Type B pancreatic cell (in vitro differentiated cells): ENCODE measurements around the gene XYLT1. TPM values are rescaled to one million over a fixed set of nuclear protein-coding genes. Genes with fewer than 3 reads are reported as not detected.

ENCODE experiments used
- DNase-seq: peaks from one replicate; pipeline ENCODE4 v3.0.0; 2021; ENCODE audit warnings: mixed read lengths; ENCODE audit not compliant: unreplicated experiment; ENCODE audit errors: extremely low spot score
- H3K27ac Mint-ChIP-seq: 2 replicates; pipeline ENCODE4 v1.8.0; 2021; ENCODE audit warnings: mild to moderate bottlenecking, mixed read lengths
- H3K27me3 Mint-ChIP-seq: 2 replicates; pipeline ENCODE4 v1.8.0; 2021; ENCODE audit warnings: mixed read lengths
- H3K36me3 Mint-ChIP-seq: 2 replicates; pipeline ENCODE4 v1.8.0; 2021; ENCODE audit warnings: mixed read lengths
- H3K4me1 Mint-ChIP-seq: one replicate; pipeline ENCODE4 v1.8.0; 2021; ENCODE audit warnings: mixed read lengths; ENCODE audit not compliant: unreplicated experiment
- H3K4me3 Mint-ChIP-seq: 2 replicates; pipeline ENCODE4 v1.8.0; 2021; ENCODE audit warnings: mild to moderate bottlenecking, mixed read lengths
- H3K9me3 Mint-ChIP-seq: 2 replicates; pipeline ENCODE4 v1.8.0; 2021; ENCODE audit warnings: mixed read lengths
- CTCF ChIP-seq: fragments of 200-600 bp; sonication (generic); conservative IDR thresholded peaks from 2 replicates; pipeline ENCODE4 v1.5.0; 2021; ENCODE audit warnings: antibody characterized with exemption, mild to moderate bottlenecking
- long read RNA-seq: library from polyadenylated mRNA; unstranded; transcript quantifications from one replicate; pipeline ENCODE4 v2.0.0, GENCODE V29; 2020
- total RNA-seq: library from RNA; stranded (reverse); gene quantifications from 2 replicates; pipeline ENCODE4 v1.2.1, GENCODE V29; 2021; ENCODE audit warnings: low replicate concordance

XYLT1 gene
- 14.3 and 14.9 TPM in 2 replicates for total RNA-seq
- long read RNA-seq, partial matches to known transcripts, result 0 of 10 reads
- long read RNA-seq, other reads (novel, unspliced or antisense), result 10 of 10 reads

DNA sequence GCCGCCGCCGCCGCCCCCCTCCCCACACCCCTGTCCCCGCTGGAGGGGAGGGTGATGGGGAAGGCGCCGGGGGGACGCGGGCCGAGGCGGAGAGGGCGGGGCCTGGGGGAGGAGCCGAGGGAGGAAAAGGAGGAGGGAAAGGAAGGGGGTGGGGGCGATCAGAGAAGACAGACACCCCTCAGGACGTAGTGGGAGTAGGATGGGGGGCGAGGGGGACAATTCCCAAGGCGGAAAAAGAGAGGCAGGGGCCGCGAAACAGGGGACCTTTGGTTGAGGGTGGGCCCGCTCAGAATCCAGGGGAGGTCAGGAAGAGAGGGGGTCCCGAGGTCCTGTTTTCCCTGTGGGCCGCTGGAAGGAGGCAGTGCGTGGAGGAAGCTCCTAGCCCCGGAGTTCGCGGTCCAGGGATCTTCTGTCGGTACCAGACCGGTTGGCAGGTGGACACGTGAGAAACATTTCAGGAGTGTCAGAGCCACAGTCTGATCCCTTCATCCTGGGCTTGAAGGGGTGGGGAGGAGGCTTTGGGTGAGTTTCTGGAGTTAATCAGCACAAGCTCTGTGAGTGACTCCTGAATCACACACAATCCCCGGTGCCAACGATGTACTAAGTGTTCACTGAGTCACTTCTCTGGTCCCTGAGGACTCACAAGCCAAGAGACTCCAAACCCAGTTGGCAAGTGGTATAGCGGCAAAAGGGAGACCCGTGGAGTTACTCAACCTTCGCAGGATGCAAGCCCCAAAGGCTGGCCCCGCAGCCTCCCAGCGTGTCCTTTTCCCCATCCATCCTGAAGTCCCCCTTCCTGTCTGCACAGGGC, at the start of gene XYLT1:
Gene XYLT1, minus strand, starts transcription at position 53 of the 811 bp plus-strand sequence. CDS start 164 bp downstream, outside the sequence.
- peaks cover 36% of the 10 kb centered on the region for H3K27me3 Mint-ChIP-seq
- peaks cover 48% of the 10 kb centered on the region for H3K4me1 Mint-ChIP-seq
- H3K9me3 Mint-ChIP-seq, result no peaks in the 10 kb centered on the region
- H3K4me3 Mint-ChIP-seq, result peak within 1 kb of the TSS; percentile 95
- DNase-seq, result no peak
- peak within 1 kb of the TSS; percentile 73 for H3K27ac Mint-ChIP-seq
- no peaks in the 10 kb centered on the region for H3K36me3 Mint-ChIP-seq
- no peak for TF ChIP-seq CTCF

GRCh38 chr16:17520111-17520510, 49.4 kb upstream of the XYLT1 start:
- H3K27me3 Mint-ChIP-seq, result peaks cover 22% of the 10 kb centered on the region
- H3K27ac Mint-ChIP-seq, result no peak overlapping the region
- no peak for DNase-seq
- no peaks in the 10 kb centered on the region for H3K9me3 Mint-ChIP-seq
- no peak overlapping the region for H3K4me3 Mint-ChIP-seq
- no peaks in the 10 kb centered on the region for H3K4me1 Mint-ChIP-seq
- TF ChIP-seq CTCF, result no peak
- no peaks in the 10 kb centered on the region for H3K36me3 Mint-ChIP-seq

GRCh38 chr16:17519101-17519955, 48.6 kb upstream of the XYLT1 start:
- Mint-ChIP-seq H3K4me1 (no peaks in the 10 kb centered on the region), H3K27me3 (peaks cover 22% of the 10 kb centered on the region), H3K27ac (no peak overlapping the region), H3K36me3 (no peaks in the 10 kb centered on the region), H3K9me3 (no peaks in the 10 kb centered on the region), H3K4me3 (no peak overlapping the region)
- DNase-seq, result no peak
- TF ChIP-seq CTCF, result no peak

- Mint-ChIP-seq H3K36me3 (no peaks in the 10 kb centered on the region), H3K27ac (no peak overlapping the region), H3K4me3 (no peak overlapping the region), H3K9me3 (no peaks in the 10 kb centered on the region), H3K4me1 (no peaks in the 10 kb centered on the region), H3K27me3 (peaks cover 22% of the 10 kb centered on the region)
- DNase-seq, result no peak
- no peak for TF ChIP-seq CTCF
Observed at GRCh38 chr16:17518441-17518840, 47.7 kb upstream of the XYLT1 start.

DNA sequence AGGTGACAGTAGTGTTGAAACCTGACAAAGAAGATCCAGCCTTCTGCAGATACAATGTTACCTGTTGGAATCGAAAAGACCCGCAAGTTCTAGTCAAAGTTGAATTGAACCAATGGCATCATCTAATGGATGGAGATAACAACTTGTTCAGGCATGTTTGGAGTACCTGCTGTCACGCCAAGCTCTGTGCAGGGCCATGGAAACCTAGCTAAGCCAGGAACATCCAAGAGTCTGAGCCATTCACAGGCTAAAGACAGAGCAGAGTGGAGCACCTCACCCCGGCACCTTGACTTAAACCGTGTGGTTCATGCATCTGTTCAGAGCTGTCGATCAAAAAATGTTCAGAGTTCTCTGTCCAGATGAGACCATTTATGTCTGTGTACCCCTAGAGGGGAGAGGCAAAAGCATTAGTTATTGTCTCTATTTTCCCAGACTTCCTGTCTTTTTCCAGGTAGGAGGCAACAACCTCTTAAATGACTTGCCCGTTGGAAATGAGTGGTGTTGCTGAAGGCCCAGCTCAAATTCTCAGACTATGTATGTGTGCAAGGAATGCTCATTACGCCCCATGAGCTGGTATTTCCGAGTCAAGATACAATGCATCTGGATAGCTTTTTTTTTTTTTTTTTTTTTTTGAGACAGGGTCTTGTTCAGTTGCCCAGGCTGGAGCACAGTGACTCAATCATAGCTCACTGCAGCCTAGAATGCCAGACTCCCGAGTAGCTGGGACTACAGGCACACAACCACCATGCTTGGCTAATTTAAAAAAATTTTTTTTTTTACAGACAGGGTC, 44.9 kb upstream of the XYLT1 start:
- DNase-seq, result no peak
- Mint-ChIP-seq H3K27ac (no peak overlapping the region), H3K36me3 (no peaks in the 10 kb centered on the region), H3K9me3 (no peaks in the 10 kb centered on the region), H3K27me3 (peaks cover 17% of the 10 kb centered on the region), H3K4me3 (no peak overlapping the region), H3K4me1 (no peaks in the 10 kb centered on the region)
- no peak for TF ChIP-seq CTCF
